NCI-H526 (cell line): ENCODE data around the gene IGSF3.
"Not testable (repeated sequence)": the region's sequence is repeated elsewhere in the genome, so short reads cannot be mapped to it uniquely, and the experiment has no call there.

Experiments
- DNase-seq, 2 experiments: peaks; one replicate each; lab custom pipeline; 2025; lab: John Stamatoyannopoulos, UW

Gene IGSF3

GRCh38 chr1:116661633-116662032, 5.9 kb downstream of the IGSF3 start:
- DNase-seq: no peak

- DNase-seq: not testable (repeated sequence)
Measured at GRCh38 chr1:116658645-116659044, 8.9 kb downstream of the IGSF3 start.

DNA sequence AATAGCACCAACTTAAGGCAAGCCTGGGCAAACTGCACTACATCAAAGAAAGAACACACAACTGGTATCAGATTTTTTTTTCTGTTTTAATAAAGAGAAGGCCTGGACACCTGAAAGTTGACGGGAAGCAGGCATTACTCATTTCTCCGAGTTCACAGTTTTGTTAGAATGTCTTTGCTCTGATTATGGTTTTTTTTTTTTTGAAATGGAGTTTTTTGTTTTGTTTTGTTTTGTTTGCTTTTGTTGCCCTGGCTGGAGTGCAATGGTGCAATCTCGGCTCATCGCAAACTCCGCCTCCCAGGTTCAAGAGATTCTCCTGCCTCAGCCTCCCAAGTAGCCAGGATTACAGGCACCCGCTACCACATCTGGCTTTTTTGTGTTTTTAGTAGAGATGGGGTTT, 9.7 kb downstream of the IGSF3 start:
- not testable (repeated sequence) for DNase-seq

DNA sequence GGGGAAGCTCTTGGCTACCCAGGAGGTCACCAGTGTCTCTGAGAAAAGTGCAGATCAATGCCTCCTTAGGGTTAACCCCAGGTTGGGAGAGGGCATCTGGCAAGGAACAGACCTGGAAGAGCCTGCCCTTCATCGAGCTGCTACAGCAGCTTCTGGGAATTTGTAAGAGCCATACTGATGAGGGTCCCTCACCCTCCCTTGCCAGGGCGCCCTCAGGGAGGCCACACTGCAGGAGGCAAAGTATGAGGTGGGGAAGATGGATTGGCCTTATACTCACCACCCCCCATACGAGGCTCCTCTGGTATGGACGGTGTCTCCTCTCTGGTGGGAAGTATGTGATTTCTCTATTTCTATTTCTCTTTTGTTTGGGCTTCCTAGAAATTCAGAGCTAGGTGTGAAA, 13.2 kb downstream of the IGSF3 start:
- DNase-seq: no peak

DNA sequence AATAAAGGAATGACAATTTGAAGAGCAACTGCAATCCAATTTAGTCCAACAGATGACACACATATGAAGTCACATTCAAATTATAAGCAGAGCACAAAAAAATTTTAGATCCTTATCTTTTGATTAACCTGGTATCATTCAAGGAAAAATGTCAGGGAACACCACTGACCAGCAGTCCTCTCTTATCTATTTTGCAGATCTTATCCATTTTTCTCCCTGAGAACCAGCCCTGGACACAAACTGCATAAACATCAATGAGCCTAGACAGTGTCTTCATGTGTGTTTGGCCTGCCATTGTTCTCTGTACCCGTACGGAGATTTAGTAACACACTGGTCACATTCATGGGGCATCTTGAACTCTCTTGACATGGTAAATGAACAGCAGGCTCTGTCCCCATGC, 14.9 kb downstream of the IGSF3 start:
- not testable (repeated sequence) for DNase-seq

DNA sequence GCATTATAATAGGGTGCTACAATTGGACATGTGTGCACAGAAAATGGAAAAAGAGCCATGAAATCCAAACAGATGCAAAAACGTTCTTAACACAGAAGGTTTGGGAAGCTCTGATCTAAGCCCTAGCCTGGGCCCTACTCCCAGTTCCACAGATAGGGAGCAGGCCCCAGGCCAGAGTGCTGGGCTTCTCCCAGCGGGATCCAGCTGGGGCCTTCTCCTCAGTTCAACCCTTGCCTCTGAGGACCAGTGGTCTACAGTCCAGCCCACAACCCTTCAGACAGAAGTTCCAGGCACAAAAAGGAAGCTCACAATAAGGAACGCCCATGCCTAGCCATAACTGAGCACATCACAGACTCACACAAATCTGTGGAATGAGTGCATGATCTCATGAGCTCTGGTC, 16.8 kb downstream of the IGSF3 start:
- DNase-seq: not testable (repeated sequence)

GRCh38 chr1:116649041-116649440, 18.5 kb downstream of the IGSF3 start:
- not testable (repeated sequence) for DNase-seq

DNA sequence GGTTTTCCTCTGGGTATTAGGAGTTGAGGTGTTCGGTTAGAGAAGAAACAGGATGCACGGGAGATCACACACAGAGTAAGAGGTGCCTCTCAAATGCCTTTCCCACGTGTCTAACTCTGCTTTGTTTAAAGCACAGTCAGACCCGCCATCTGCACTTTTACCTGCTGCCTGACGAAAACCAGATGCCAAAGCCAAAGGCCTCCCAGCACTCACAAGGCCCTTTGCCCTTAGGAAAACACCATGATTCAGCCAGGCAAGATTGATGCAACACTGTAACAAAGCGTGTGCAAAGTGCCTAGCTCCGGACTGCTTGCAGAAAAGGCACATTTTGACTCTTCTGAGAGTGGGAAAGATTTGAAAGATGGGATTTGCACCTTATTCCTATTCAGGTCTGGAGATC, 19.2 kb downstream of the IGSF3 start:
- not testable (repeated sequence) for DNase-seq

DNA sequence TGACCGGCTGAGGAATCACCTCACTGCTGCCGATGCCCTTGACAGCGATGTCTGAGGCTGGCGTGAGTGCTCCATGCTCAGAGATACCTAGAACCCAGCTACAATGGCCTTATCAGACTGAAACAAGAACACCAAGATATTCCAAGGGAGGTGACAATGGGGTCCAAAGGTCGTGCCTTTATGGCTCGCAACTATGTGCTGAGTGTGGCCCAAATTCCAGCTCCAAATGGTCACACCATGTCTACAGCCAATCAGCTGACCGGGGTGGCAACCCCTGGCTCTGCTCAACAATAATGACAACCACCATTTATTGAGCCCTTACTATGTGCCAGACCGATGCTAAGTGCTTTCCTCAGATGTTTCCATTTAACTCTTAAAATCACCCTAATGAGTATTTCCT, 20.3 kb downstream of the IGSF3 start:
- not testable (repeated sequence) for DNase-seq

- DNase-seq: not testable (repeated sequence)
Measured at GRCh38 chr1:116646673-116647170, 20.8 kb downstream of the IGSF3 start.

DNA sequence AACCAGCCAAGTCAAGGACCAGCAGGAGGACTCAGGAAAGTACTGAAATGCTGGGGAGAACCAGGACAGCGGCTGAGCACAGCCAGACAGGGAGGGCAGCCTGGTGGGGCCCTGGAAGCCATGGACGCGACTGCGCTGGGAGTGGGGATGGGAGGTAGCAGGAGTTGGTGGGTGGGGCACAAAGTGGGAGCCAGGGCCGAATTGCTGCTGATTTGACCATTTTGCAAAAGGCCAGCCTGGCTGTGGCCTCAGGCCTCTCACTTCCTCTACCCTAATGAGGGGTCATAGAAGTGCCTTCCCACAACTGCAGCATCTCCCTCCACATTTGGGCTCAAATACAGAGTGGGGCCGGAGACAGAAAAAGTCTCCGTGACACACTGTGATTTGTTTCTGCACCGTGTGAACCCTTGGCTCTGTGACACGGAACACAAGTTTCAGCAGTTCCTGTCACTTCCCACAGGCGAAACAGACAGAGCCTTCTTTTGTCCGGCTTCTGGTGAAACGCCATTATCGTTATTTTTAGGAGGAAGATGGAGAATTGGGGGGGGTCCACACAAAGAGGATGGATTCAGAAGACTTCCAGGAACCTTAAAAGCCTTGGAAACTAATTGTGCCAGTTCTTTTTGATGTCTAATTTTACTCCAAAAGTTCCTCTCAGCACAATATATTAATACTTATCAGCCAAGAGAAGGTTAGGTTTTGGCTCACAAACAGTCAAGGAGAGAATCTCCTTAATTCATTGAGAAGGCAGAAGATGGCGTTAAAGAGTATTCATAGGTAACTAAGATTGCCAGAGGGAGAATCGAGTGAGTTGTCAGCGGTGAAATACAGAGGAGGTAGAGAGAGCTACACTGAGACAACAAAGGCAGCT, 21.5 kb downstream of the IGSF3 start:
- DNase-seq: not testable (repeated sequence)

- not testable (repeated sequence) for DNase-seq
Measured at GRCh38 chr1:116644993-116645392, 22.5 kb downstream of the IGSF3 start.

DNA sequence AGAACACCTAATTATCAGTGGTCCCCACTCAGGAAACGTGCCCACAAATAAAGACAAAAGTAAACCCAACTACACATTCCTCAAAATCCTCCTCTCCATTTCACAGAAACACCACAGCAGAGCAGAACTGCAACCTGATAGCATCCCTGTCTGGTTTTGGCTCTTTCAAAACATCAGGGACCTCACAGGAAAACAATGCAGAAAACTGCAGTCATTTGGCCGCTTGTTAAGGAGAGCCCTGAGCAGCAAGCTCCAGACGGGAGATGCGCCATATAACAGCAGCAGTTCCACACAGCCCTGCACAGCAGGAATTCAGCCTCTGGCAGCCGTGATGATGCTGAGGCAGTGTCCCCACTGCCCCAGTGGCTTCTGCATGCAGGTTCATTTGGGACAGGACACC, 23.4 kb downstream of the IGSF3 start:
- DNase-seq: not testable (repeated sequence)

DNA sequence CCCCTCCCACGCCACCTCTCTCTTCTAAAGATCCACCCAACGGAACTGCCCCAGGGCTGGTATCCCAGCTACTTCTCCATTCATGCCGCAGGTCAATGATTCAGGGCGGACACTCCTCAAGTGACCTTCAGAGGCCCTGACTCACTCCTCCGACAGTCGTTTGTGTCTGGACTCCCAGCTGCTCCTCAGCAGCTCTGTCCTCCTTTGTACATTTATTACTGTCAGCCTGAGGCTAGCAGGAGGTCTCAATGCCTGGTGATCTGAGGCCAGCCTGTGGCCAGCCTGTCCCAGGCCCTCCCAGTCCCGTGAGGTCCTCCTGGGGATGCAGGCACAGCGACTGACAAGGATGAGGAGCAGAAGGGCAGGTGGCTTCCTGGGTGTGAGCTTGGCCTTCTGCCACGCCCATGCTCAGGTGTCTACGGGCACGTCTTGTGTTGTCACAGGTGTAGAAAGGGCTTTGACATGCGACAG, 24.2 kb downstream of the IGSF3 start:
- not testable (repeated sequence) for DNase-seq

DNA sequence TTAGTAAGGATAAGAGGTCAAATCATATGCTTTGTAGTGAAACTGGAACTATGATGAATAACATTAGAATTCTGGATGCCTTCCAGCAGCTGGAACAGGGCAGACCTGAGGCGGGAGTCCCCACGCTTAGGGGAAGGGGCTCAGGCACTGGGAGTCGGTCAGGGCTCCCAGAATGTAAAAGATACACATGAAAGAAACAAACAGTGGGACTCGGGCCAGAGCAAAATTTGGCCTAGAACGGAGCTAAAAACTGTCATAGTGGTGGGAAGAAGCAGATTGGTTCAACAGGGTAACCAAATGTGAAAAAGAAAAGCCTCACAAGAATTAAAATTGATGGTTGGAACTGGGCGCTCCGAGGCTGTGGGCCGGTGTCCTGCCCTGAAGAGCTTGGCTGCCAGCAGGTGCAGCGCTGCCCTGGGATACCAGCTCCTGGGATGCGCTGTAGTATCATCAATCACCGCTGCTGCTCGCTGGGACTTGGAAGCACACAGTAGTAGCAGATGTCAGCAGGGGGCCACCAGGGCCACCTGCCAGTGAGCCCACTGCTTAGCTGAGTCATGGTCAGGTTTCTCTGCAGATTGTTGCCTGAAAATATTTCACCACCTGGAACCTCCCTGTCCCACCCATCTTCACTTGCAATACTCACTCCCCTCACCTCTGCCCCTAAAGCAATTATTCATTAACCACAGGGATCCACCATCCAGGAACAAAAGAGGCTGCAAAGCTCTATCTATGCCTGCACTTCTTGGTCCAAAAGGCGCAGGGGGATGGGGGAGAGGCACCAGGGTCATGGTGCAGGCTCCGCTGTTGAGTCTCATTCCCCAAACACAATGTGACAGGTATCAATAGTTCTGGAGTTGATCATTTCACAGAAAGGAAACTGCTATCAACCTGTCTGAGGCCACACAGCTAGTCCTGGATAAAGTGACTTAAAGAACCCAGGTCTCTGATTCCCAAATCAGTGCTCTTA, 24.9 kb downstream of the IGSF3 start:
- not testable (repeated sequence) for DNase-seq

DNA sequence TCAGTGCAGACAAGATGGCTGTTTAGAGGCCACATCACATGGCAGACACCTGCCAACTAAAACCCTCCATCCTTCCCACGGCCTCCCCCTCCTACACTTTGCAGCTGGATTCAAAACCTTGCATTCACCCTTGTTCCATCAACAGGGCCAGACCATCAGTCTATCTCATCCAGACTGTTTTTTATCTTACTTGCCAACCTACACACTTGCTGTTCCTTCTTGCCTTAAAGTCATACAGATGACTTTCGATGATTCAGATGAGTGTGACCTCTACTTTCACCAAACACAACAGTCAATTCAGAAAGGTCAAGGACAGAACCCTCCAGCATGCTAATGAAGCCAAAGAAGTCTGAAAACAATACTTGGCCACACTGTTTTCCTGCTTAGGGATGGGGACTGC, 29.9 kb downstream of the IGSF3 start:
- not testable (repeated sequence) for DNase-seq

DNA sequence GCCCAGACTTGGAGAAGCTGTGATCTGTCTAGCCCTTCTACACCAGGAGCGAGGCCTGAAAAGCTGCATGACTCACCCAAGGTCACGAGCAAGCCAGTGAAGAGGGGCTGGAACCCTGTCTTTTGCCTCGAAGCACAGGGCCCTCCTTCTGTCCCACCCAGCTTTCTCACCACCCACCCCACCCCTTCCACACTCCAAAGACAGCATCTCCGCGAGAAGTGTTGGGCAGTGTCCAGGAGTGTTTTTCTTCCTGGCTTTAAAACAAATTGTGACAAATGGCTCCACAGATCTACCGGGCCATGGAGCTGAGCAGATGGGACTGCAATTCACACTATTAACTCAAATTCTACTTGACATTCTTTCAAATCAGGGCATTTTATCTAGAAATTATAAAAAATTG, 30.9 kb downstream of the IGSF3 start:
- not testable (repeated sequence) for DNase-seq

GRCh38 chr1:116634386-116634785, 33.1 kb downstream of the IGSF3 start:
- not testable (repeated sequence) for DNase-seq

GRCh38 chr1:116631996-116632925, 35.3 kb downstream of the IGSF3 start:
- not testable (repeated sequence) for DNase-seq

GRCh38 chr1:116631554-116631953, 36.0 kb downstream of the IGSF3 start:
- DNase-seq: not testable (repeated sequence)

- DNase-seq: not testable (repeated sequence)
Measured at GRCh38 chr1:116630057-116630456, 37.5 kb downstream of the IGSF3 start.
